ENCODE results near the gene RHOJ.

GRCh38 chr14:63290741-63291430 lies 86.6 kb downstream of the RHOJ start:
- no peak for TF ChIP-seq SP2 (IDR thresholded peaks at IDR 0.05; ENCODE audit: low read length)
- TF ChIP-seq GTF2F1 (IDR thresholded peaks at IDR 0.05; ENCODE audit: borderline replicate concordance, low read depth, low read length): no peak
- TF ChIP-seq CTCF (IDR thresholded peaks at IDR 0.05; ENCODE audit: control extremely low read depth in 1 of 3, insufficient read depth in 1 of 3, low read depth in 1 of 3, low read length in 3 of 3): no peak
- TF ChIP-seq USF2 (IDR thresholded peaks at IDR 0.05; ENCODE audit: low read length): no peak
- no peak for TF ChIP-seq POLR2A (IDR thresholded peaks at IDR 0.05; ENCODE audit: control extremely low read depth in 1 of 2, low read depth in 2 of 2, low read length in 2 of 2)

All from H1 (cell line).